HT1080 (cell line): Measurements from ENCODE around the gene NME8. TPM values are rescaled to one million over a fixed set of nuclear protein-coding genes. Genes with fewer than 3 reads are reported as not detected.

Source experiments
- DNase-seq: peaks from one replicate; pipeline ENCODE4 v3.0.0-alpha.2; 2015; ENCODE audit warnings: low read depth
- total RNA-seq: library from RNA; depleted of rRNA; stranded (reverse); fragments of >200 nt; shearing (Covaris generic); gene quantifications from 2 replicates; pipeline ENCODE4 v1.2.3, GENCODE V29; 2014

The NME8 gene
- total RNA-seq, 1 experiment from 2014 or later: not detected

DNA sequence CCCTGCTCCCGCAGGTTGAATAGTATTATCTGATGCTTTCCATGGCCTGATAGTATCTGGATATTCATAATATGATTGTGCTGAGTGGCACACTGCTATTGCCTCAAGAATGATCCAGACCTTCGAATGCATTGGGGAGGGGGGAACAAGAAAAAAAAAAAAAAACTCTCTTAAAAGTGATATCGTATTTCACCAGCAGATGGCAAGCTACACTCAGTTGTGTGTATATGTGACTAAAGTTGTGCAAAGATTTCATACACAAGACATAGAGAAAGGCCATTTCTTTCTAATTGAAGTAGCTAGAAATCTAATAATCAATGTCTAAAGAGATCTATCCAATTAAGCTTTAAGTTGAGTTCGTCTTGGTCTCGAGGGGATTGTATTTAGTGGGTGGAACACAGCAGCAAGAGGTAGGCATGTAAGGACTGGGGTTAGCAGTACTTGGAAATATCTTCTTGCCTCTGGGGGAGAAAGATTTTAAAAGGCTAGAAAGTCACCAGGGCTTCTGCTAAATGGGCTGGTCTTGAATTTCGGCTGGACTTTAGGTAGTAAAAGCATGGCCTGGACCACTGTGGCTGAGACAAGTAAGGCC lies 52.9 kb downstream of the NME8 start:
- peak; percentile 53 for DNase-seq

- DNase-seq: peak; percentile 21
Observed at GRCh38 chr7:37901890-37902524, 53.6 kb downstream of the NME8 start.

- DNase-seq: no peak
Observed at GRCh38 chr7:37908221-37908788, 59.9 kb downstream of the NME8 start.

GRCh38 chr7:37912756-37913155 lies 64.4 kb downstream of the NME8 start:
- no peak for DNase-seq

GRCh38 chr7:37915438-37915837 lies 67.0 kb downstream of the NME8 start:
- no peak for DNase-seq

GRCh38 chr7:37916017-37916672 lies 67.7 kb downstream of the NME8 start:
- DNase-seq: no peak

DNA sequence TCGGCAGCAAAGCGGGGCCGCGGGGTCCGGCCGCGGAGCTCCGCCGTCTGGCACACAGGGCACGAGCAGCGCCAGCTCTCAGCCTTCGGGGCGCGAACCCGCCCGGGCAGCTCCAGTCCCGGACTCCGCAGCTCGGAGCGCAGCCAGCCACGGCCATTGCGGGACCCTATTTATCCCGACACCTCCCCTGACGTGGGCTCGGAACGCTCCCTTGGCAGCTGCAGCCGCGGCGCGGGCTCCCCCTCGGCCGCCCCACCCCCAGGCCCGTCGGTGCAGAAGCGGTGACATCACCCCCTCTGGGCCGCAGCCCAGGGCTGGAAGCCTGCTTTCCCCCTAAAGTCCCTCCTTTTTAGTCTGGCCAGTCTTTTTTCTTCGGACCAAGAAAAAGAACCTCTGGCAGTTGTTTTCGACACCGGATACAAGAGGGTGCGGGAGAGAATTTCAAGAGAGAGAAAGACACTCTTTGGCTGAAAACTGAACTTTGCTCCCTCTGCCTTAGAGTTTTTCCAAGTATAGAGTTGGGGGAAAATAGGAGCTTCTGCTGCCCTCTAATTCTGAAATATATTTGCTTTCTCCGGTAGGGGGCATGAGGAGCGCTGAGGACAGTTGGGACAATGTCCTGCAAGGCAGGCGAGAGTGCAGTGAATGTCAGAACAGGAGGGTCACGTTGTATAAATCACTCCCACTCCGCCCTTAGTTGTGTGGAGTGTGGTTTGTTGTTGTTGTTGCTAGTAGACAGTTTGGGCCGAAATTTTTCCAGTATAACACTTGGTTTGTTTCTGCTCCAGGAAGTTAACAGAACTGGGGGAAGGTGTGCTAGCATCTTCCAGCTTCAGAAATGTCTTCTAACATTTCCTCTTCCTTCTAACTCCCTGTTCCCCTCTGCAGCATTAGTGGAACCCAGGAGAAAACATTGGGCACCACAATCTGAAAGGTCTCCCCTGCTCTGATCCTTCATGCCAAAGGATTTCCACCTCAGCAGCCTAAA lies 68.6 kb downstream of the NME8 start, which contains the start of gene SFRP4:
TSS of gene SFRP4 (minus strand) at position 145 of the 988 bp plus-strand sequence. CDS start 280 bp downstream, outside the sequence.
- DNase-seq: peak; percentile 67

- no peak for DNase-seq
Observed at GRCh38 chr7:37918526-37918925, 70.1 kb downstream of the NME8 start.

DNA sequence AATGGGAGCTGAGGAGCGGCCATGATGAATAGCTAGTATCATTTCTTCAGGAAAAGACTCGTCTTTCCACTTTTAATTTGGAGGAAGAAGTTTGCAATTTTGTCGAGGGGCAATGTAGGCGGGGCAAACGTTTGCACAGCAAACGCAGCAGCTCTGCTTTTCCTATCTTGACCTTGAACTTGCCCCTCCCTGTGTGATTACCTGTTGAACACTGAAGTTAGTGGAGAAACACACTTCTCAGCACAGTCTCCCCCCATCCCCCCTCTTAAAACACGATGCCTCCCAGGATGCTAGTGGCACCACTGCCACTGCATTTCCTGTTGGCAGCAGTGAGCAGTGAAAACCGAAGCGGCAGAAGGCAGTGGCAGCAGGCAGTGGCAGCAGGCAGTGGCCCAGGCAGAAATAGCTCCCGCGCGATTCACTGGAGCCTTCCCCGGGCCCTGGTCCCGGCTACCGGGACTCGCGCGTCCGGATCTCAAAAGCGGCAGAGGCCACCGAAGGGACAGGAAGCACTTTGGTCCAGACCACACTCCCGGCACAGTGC lies 72.0 kb downstream of the NME8 start, which contains the start of gene EPDR1:
TSS of gene EPDR1 (plus strand) at position 336 of the 544 bp plus-strand sequence. CDS start 300 bp downstream, outside the sequence.
- peak; percentile 75 for DNase-seq

- DNase-seq: peak; percentile 65
Observed at GRCh38 chr7:37920849-37921805, 72.7 kb downstream of the NME8 start.

- no peak for DNase-seq
Observed at GRCh38 chr7:37921876-37922275, 73.5 kb downstream of the NME8 start.

DNA sequence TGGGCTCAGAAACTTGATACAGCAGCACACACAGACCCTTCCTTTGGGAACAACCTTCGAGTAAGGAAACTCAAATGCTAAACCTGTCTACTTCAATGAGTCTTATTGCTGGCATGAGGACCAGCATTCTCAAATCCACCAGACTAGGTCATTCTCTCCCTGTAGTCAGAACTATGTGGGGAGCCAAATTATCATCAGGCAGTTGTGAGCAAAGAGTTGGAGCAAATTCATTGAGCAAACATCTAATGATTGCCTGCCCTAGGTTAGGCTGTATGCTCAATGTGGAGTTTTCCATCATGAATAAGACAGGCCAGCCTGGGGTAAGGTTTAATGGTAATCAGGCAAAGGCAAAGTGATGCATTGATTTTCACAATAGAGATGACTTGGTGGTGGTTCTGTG lies 75.6 kb downstream of the NME8 start:
- no peak for DNase-seq

- no peak for DNase-seq
Observed at GRCh38 chr7:37924491-37925041, 76.2 kb downstream of the NME8 start.

- DNase-seq: no peak
Observed at GRCh38 chr7:37925620-37926019, 77.2 kb downstream of the NME8 start.

DNA sequence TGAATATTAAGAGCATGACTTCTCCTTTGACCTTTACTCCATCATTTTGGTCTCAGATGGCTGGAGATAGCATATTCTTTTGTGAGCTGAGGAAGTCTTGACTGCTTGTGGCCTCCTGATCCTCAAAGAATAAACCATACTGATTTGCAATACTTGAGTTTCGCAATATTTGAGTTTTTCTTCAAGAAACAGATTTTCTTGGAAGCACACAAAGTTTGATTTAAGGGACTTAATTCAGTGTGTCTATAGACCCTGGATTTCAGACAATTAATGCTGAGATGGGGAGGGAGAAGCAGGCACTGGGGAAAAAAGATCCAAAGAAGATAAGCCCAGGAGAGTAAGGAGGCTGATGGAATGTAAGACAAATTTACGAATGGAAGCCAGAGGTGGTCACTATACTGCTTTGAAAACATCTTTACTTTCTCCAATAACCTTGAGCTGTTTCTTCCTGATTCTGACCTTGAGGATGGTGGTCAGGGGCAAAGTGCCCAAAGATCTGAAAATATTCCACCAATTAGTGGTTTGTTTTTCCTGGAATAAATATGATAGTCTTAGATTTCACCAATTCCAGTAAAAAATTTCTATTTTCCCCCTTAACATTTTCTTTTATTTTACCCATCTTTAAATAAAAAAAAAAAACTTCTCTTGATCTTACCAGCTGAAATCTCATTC lies 79.5 kb downstream of the NME8 start:
- DNase-seq: no peak

GRCh38 chr7:37928878-37929277 lies 80.5 kb downstream of the NME8 start:
- DNase-seq: no peak

DNA sequence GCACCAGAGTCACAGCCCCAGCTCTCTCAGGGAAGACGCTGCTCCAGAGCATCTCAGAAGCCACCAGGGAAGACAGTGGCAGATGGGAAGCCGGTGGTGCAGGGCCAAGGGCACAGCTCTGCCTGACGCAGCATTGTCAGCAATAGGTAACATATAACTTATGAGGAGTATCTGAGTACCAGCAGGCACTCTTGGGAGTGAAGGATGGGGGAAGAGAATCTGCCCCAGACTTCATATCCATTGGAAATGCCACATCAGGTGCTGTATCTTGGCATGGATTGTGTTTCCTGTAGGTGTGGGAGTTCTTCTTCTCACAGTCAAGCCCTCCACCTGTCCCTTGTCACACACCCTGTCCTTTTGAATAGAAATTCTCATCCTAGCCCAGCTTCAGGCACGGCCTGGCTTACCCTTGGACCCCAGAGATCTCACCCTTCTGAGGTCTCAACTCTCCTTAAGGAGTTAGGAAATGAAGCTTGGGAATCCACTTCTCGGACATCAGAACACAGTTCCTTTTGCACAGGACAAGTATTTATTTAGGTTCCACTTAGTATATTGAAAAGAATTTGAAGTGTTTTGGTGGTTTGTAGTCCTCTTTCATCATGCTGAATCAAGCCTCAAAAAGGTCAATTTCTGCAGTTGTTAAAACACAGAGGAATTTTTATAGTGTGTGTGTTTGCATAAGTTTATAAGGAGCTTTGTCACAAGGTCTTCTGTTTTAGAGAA lies 82.0 kb downstream of the NME8 start:
- no peak for DNase-seq

DNA sequence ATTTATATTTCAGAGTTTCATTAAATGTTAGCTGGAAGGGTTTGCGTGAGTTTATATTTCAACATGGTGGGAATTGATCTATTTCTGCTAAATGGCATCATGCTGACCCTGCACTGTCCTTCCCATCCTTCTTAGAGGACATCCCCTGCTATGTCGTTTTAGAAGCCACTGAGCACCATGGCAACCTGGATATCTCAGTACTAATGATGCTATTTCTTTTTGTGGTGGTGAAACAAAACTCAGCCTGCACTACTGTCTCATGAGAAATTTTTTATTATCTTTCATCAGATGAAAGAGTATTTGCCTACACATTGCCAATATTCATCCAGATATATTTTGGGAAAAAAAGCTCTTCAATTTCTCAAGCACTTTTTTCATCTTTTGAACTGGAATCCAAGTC lies 84.1 kb downstream of the NME8 start:
- no peak for DNase-seq
